HUES48 (cell line): Measurements from ENCODE around the gene CGB8.
A peak's percentile ranks its signal among the peaks of the same experiment; 100 is the strongest.
"Not testable (repeated sequence)": the region's sequence is repeated elsewhere in the genome, so short reads cannot be mapped to it uniquely, and the experiment has no call there.

Experiments
- H3K27ac ChIP-seq: one replicate; pipeline ENCODE4 v1.7.0; 2013; ENCODE audit warnings: low read depth, low read length, inconsistent platforms
- H3K27me3 ChIP-seq: 2 replicates; pipeline ENCODE4 v1.6.1; 2013; ENCODE audit warnings: mild to moderate bottlenecking, low read length; ENCODE audit not compliant: control insufficient read depth, insufficient read depth
- H3K36me3 ChIP-seq: 2 replicates; pipeline ENCODE4 v1.6.1; 2013; ENCODE audit warnings: low read length; ENCODE audit not compliant: control insufficient read depth, insufficient read depth
- H3K4me1 ChIP-seq: 2 replicates; pipeline ENCODE4 v1.6.1; 2013; ENCODE audit warnings: mild to moderate bottlenecking, low read length; ENCODE audit not compliant: control insufficient read depth, insufficient read depth
- H3K4me3 ChIP-seq: 2 replicates; pipeline ENCODE4 v1.5.1; 2013; ENCODE audit warnings: mild to moderate bottlenecking, low read depth, low read length
- H3K9ac ChIP-seq: 2 replicates; pipeline ENCODE4 v1.6.1; 2013; ENCODE audit warnings: mild to moderate bottlenecking, low read depth, low read length, moderate library complexity
- H3K9me3 ChIP-seq: 2 replicates; pipeline ENCODE4 v1.6.1; 2013; ENCODE audit warnings: low read length; ENCODE audit not compliant: control insufficient read depth, insufficient read depth

CGB8 gene

GRCh38 chr19:49049011-49049410 is at the start of gene CGB8:
TSS of gene CGB8 (minus strand) at chr19:49049111. CDS start at chr19:49048739, 372 bp downstream.
- H3K9ac ChIP-seq, H3K4me1 ChIP-seq, H3K4me3 ChIP-seq, H3K9me3 ChIP-seq, H3K27me3 ChIP-seq, H3K27ac ChIP-seq, H3K36me3 ChIP-seq: not testable (repeated sequence)

- Histone ChIP-seq H3K9ac (no peak overlapping the region), H3K9me3 (no peaks in the 10 kb centered on the region), H3K27ac (peak overlapping the region; percentile 81), H3K4me1 (no peaks in the 10 kb centered on the region), H3K27me3 (no peaks in the 10 kb centered on the region), H3K4me3 (no peak overlapping the region), H3K36me3 (peaks cover 90% of the 10 kb centered on the region)
These were observed 48.8 kb upstream of the CGB8 start for GRCh38 chr19:49097453-49098288.

GRCh38 chr19:49094505-49095482 is 45.9 kb upstream of the CGB8 start:
- Histone ChIP-seq H3K9ac (no peak overlapping the region), H3K27me3 (no peaks in the 10 kb centered on the region), H3K4me3 (no peak overlapping the region), H3K9me3 (no peaks in the 10 kb centered on the region), H3K27ac (no peak overlapping the region), H3K36me3 (peaks cover 96% of the 10 kb centered on the region), H3K4me1 (no peaks in the 10 kb centered on the region)

GRCh38 chr19:49092686-49093085 is 43.8 kb upstream of the CGB8 start:
- peaks cover 89% of the 10 kb centered on the region for H3K36me3 ChIP-seq
- no peak overlapping the region for H3K4me3 ChIP-seq
- H3K27me3 ChIP-seq, result no peaks in the 10 kb centered on the region
- H3K9ac ChIP-seq, result no peak overlapping the region
- H3K4me1 ChIP-seq, result no peaks in the 10 kb centered on the region
- H3K27ac ChIP-seq, result no peak overlapping the region
- no peaks in the 10 kb centered on the region for H3K9me3 ChIP-seq

GRCh38 chr19:49091391-49092038 is 42.6 kb upstream of the CGB8 start:
- Histone ChIP-seq H3K27ac (no peak overlapping the region), H3K36me3 (peaks cover 86% of the 10 kb centered on the region), H3K9ac (no peak overlapping the region), H3K4me3 (no peak overlapping the region), H3K27me3 (no peaks in the 10 kb centered on the region), H3K9me3 (no peaks in the 10 kb centered on the region), H3K4me1 (no peaks in the 10 kb centered on the region)

GRCh38 chr19:49086296-49086695 is 37.4 kb upstream of the CGB8 start:
- Histone ChIP-seq H3K27ac (no peak overlapping the region), H3K4me1 (peaks cover 2% of the 10 kb centered on the region; the same call in 1 of the 2 replicates), H3K9me3 (no peaks in the 10 kb centered on the region), H3K9ac (peak overlapping the region; percentile 91), H3K27me3 (no peaks in the 10 kb centered on the region), H3K4me3 (peak overlapping the region; percentile 93), H3K36me3 (peaks cover 36% of the 10 kb centered on the region)

GRCh38 chr19:49085868-49086232 is 36.9 kb upstream of the CGB8 start:
- H3K4me1 ChIP-seq, result peaks cover 2% of the 10 kb centered on the region; the same call in 1 of the 2 replicates
- H3K4me3 ChIP-seq, result peak overlapping the region; percentile 93
- H3K36me3 ChIP-seq, result peaks cover 32% of the 10 kb centered on the region
- H3K9ac ChIP-seq, result peak overlapping the region; percentile 91
- no peaks in the 10 kb centered on the region for H3K27me3 ChIP-seq
- peak overlapping the region; percentile 91 for H3K27ac ChIP-seq
- no peaks in the 10 kb centered on the region for H3K9me3 ChIP-seq

GRCh38 chr19:49085020-49085867 is 36.3 kb upstream of the CGB8 start, which contains the start of gene SNRNP70:
TSS of gene SNRNP70 (plus strand) at chr19:49085451. CDS start at chr19:49086415, 964 bp downstream.
- H3K27me3 ChIP-seq, result no peaks in the 10 kb centered on the region
- no peaks in the 10 kb centered on the region for H3K9me3 ChIP-seq
- H3K27ac ChIP-seq, result peak within 1 kb of the TSS; percentile 91
- peaks cover 2% of the 10 kb centered on the region; the same call in 1 of the 2 replicates for H3K4me1 ChIP-seq
- H3K4me3 ChIP-seq, result peak within 1 kb of the TSS; percentile 93
- peak within 1 kb of the TSS; percentile 91 for H3K9ac ChIP-seq
- H3K36me3 ChIP-seq, result peaks cover 26% of the 10 kb centered on the region

GRCh38 chr19:49084206-49085019 is 35.5 kb upstream of the CGB8 start:
- Histone ChIP-seq H3K36me3 (peaks cover 20% of the 10 kb centered on the region), H3K4me3 (peak overlapping the region; percentile 93), H3K4me1 (peaks cover 2% of the 10 kb centered on the region; the same call in 1 of the 2 replicates), H3K9ac (peak overlapping the region; percentile 17; the same call in 1 of the 2 replicates), H3K27ac (peak overlapping the region; percentile 91), H3K9me3 (no peaks in the 10 kb centered on the region), H3K27me3 (no peaks in the 10 kb centered on the region)
